Activated T-helper 2 cell treated with anti-CD3 and anti-CD28 coated beads, Interferon-gamma antibody, Interleukin-2, Interleukin-4, amounts not matched to agents 10 μg/mL and 5 μg/mL and 100 μg/mL, durations not matched to agents 14 hours and 24 hours and 36 hours (primary cell): ENCODE data around the gene CASZ1. TPM values are rescaled to one million over a fixed set of nuclear protein-coding genes. Genes with fewer than 3 reads are reported as not detected.

Source experiments
- DNase-seq: peaks from one replicate; pipeline ENCODE4 v3.0.0; 2021; ENCODE audit warnings: low spot score
- H3K27ac Mint-ChIP-seq: one replicate; pipeline ENCODE4 v1.8.0; 2021; ENCODE audit warnings: mixed read lengths
- H3K27me3 Mint-ChIP-seq: one replicate; pipeline ENCODE4 v1.8.0; 2021; ENCODE audit warnings: low read depth, mixed read lengths
- H3K36me3 Mint-ChIP-seq: one replicate; pipeline ENCODE4 v1.8.0; 2021; ENCODE audit warnings: low read depth, mixed read lengths
- H3K4me1 Mint-ChIP-seq: one replicate; pipeline ENCODE4 v1.8.0; 2021; ENCODE audit warnings: low read depth, mixed read lengths
- H3K4me3 Mint-ChIP-seq: one replicate; pipeline ENCODE4 v1.8.0; 2021; ENCODE audit warnings: low read depth, mild to moderate bottlenecking, moderate library complexity, mixed read lengths
- H3K9me3 Mint-ChIP-seq: one replicate; pipeline ENCODE4 v1.8.0; 2021; ENCODE audit warnings: mixed read lengths
- intact Hi-C: fragments of 100-400 bp; cut with micrococcal nuclease; formaldehyde crosslinking; loops from one replicate; pipeline ENCODE4 v1.15.1; 2023
- total RNA-seq: library from RNA; stranded (reverse); gene quantifications from 2 replicates; pipeline ENCODE4 v1.2.3, GENCODE V29; 2022

Gene CASZ1
- total RNA-seq, 1 donor from 2014 or later = 9.9 TPM

- intact Hi-C loops = no loop called here
- H3K36me3 Mint-ChIP-seq = no peaks in the 10 kb centered on the region
- no peak overlapping the region for H3K4me3 Mint-ChIP-seq
- no peaks in the 10 kb centered on the region for H3K4me1 Mint-ChIP-seq
- no peak overlapping the region for H3K27ac Mint-ChIP-seq
- no peak for DNase-seq
- no peaks in the 10 kb centered on the region for H3K27me3 Mint-ChIP-seq
- H3K9me3 Mint-ChIP-seq = no peaks in the 10 kb centered on the region
These were observed 136.6 kb downstream of the CASZ1 start for GRCh38 chr1:10659646-10660540.

GRCh38 chr1:10659218-10659617 is 137.2 kb downstream of the CASZ1 start:
- Mint-ChIP-seq H3K9me3 (no peaks in the 10 kb centered on the region), H3K27ac (no peak overlapping the region), H3K4me3 (no peak overlapping the region), H3K27me3 (no peaks in the 10 kb centered on the region), H3K36me3 (no peaks in the 10 kb centered on the region), H3K4me1 (no peaks in the 10 kb centered on the region)
- no peak for DNase-seq
- intact Hi-C loops = no loop called here

GRCh38 chr1:10658396-10659066 is 137.9 kb downstream of the CASZ1 start:
- H3K27me3 Mint-ChIP-seq = no peaks in the 10 kb centered on the region
- H3K9me3 Mint-ChIP-seq = no peaks in the 10 kb centered on the region
- intact Hi-C loops = no loop called here
- DNase-seq = no peak
- no peak overlapping the region for H3K4me3 Mint-ChIP-seq
- no peak overlapping the region for H3K27ac Mint-ChIP-seq
- no peaks in the 10 kb centered on the region for H3K36me3 Mint-ChIP-seq
- no peaks in the 10 kb centered on the region for H3K4me1 Mint-ChIP-seq

- Mint-ChIP-seq H3K36me3 (no peaks in the 10 kb centered on the region), H3K9me3 (no peaks in the 10 kb centered on the region), H3K27ac (no peak overlapping the region), H3K4me1 (no peaks in the 10 kb centered on the region), H3K4me3 (no peak overlapping the region), H3K27me3 (no peaks in the 10 kb centered on the region)
- intact Hi-C loops = no loop called here
- DNase-seq = no peak
These were observed 139.2 kb downstream of the CASZ1 start for GRCh38 chr1:10657088-10657847.

- no peaks in the 10 kb centered on the region for H3K4me1 Mint-ChIP-seq
- no peak overlapping the region for H3K27ac Mint-ChIP-seq
- intact Hi-C loops = no loop called here
- H3K4me3 Mint-ChIP-seq = no peak overlapping the region
- no peaks in the 10 kb centered on the region for H3K36me3 Mint-ChIP-seq
- H3K27me3 Mint-ChIP-seq = no peaks in the 10 kb centered on the region
- H3K9me3 Mint-ChIP-seq = no peaks in the 10 kb centered on the region
- no peak for DNase-seq
These were observed 140.0 kb downstream of the CASZ1 start for GRCh38 chr1:10656431-10656830.

GRCh38 chr1:10655002-10655401 is 141.4 kb downstream of the CASZ1 start:
- Mint-ChIP-seq H3K4me1 (no peaks in the 10 kb centered on the region), H3K27ac (no peak overlapping the region), H3K4me3 (no peak overlapping the region), H3K27me3 (no peaks in the 10 kb centered on the region), H3K9me3 (no peaks in the 10 kb centered on the region), H3K36me3 (no peaks in the 10 kb centered on the region)
- intact Hi-C loops = no loop called here
- DNase-seq = no peak

GRCh38 chr1:10653370-10654125 is 142.9 kb downstream of the CASZ1 start:
- no peak for DNase-seq
- intact Hi-C loops = no loop called here
- no peak overlapping the region for H3K4me3 Mint-ChIP-seq
- no peak overlapping the region for H3K27ac Mint-ChIP-seq
- H3K4me1 Mint-ChIP-seq = no peaks in the 10 kb centered on the region
- H3K27me3 Mint-ChIP-seq = no peaks in the 10 kb centered on the region
- H3K9me3 Mint-ChIP-seq = no peaks in the 10 kb centered on the region
- no peaks in the 10 kb centered on the region for H3K36me3 Mint-ChIP-seq

GRCh38 chr1:10652626-10653025 is 143.8 kb downstream of the CASZ1 start:
- intact Hi-C loops = no loop called here
- no peaks in the 10 kb centered on the region for H3K4me1 Mint-ChIP-seq

GRCh38 chr1:10651793-10652192 is 144.7 kb downstream of the CASZ1 start:
- H3K27ac Mint-ChIP-seq = no peak overlapping the region
- H3K4me1 Mint-ChIP-seq = no peaks in the 10 kb centered on the region
- no peaks in the 10 kb centered on the region for H3K27me3 Mint-ChIP-seq
- no peaks in the 10 kb centered on the region for H3K36me3 Mint-ChIP-seq
- DNase-seq = no peak
- H3K4me3 Mint-ChIP-seq = no peak overlapping the region
- intact Hi-C loops = no loop called here
- H3K9me3 Mint-ChIP-seq = no peaks in the 10 kb centered on the region

More at GRCh38 chr1:10652626-10653025, 143.8 kb downstream of the CASZ1 start:
- Mint-ChIP-seq H3K27ac (no peak overlapping the region), H3K9me3 (no peaks in the 10 kb centered on the region), H3K27me3 (no peaks in the 10 kb centered on the region), H3K36me3 (no peaks in the 10 kb centered on the region), H3K4me3 (no peak overlapping the region)
- DNase-seq = no peak

GRCh38 chr1:10651389-10651766 is 145.1 kb downstream of the CASZ1 start:
- DNase-seq = no peak
- no peaks in the 10 kb centered on the region for H3K9me3 Mint-ChIP-seq
- no peaks in the 10 kb centered on the region for H3K27me3 Mint-ChIP-seq
- no peaks in the 10 kb centered on the region for H3K36me3 Mint-ChIP-seq
- no peak overlapping the region for H3K27ac Mint-ChIP-seq
- no peaks in the 10 kb centered on the region for H3K4me1 Mint-ChIP-seq
- intact Hi-C loops = no loop called here
- H3K4me3 Mint-ChIP-seq = no peak overlapping the region

GRCh38 chr1:10650556-10651388 is 145.7 kb downstream of the CASZ1 start:
- H3K9me3 Mint-ChIP-seq = no peaks in the 10 kb centered on the region
- no peaks in the 10 kb centered on the region for H3K4me1 Mint-ChIP-seq
- no peaks in the 10 kb centered on the region for H3K27me3 Mint-ChIP-seq
- no peak for DNase-seq
- intact Hi-C loops = no loop called here
- H3K36me3 Mint-ChIP-seq = no peaks in the 10 kb centered on the region
- no peak overlapping the region for H3K4me3 Mint-ChIP-seq
- no peak overlapping the region for H3K27ac Mint-ChIP-seq
